HL-60/S4 (cell line): Measurements from ENCODE around the gene COMMD1.

Source experiments
- in situ Hi-C: fragments of 300-500 bp; cut with MboI; formaldehyde crosslinking; loops from 2 replicates; pipeline ENCODE4 v1.14.3; 2022; ENCODE audit warnings: low sequenced_read_pairs

Gene COMMD1

DNA sequence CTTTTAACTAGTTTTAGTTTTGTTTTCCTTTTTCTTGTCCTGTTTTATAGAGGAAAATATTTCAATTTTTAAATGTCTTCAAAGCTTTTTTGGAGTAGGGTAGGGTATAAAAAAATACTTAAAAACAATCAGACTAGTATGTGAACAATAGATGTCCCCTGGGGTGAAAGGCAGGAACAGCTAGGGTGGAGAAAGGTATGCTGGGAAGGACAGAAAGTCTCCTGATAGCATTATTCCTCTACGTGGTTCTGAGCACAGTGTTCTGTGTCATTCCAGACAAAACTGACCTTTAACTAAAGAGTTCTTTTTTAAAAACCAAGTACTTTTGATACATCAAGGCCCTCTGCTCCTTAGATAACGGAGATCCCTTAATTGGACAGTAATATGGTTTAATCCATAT, 258.4 kb downstream of the COMMD1 start:
- in situ Hi-C loops = no loop called here

DNA sequence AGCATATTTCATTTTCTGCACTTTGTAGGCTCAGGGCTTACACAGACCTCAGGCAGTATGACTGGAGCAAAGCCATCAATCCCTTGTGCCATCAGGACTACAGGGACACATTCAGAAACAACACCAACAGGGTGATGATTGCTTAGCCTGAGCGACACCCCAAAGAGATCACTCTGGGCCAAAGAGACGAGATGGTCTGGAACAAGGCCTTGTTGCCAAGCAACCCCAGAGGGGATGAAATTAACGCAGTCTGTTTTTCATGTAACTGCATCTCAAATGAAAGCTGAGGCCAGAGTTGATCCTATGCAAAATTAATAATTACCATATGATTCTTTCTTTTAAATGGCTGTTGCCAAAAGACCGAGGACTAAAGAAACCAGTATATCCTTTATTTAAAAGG, 270.3 kb downstream of the COMMD1 start:
- in situ Hi-C loops = no loop called here

DNA sequence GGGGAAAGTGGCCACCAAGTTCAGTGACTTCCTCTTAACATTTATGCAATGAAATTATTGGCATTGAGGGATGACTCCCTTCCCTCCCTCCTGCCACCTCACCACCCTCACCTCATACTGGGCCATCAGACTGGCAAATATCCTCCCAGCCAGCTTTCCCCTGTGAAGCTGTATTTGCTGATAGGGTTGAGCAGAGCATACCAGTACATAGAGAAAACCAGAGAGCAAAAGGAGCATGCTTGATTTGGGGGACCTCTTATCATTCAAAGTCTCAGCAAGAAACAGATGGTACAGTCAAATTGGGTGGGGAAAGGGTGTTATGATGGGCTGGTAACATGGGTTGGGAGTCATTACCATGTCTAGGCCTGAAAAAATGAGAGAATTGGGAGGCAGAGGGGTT, 271.3 kb downstream of the COMMD1 start:
- in situ Hi-C loops = no loop called here

DNA sequence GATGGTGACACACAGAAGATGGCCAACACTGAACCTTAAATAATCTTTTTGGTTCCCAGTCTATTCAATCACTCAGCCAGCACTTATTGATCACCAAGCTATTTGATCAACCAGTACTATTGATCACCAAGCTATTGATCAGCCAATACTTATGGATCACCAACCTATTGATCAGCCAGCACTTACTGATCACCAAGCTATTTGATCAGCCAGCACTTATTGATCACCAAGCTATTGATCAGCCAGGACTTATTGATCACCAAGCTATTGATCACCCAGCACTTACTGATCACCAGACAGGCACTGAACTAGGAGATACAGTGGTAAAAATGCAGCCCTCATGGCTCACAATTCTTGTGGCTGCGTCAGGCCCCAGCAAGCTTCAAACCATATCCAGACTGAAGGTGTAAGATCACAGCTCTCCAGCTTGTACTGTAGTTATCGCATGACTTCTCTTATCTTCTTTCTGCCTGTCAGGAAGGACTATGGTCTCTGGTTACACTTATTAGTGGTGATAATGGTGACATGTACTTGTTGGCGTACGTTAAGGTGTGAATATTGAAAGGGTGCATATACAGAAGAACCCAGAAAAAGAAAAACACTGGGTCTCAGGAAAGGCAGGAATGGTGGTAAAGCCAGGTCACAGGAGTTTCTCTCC, 272.0 kb downstream of the COMMD1 start:
- in situ Hi-C loops = no loop called here

DNA sequence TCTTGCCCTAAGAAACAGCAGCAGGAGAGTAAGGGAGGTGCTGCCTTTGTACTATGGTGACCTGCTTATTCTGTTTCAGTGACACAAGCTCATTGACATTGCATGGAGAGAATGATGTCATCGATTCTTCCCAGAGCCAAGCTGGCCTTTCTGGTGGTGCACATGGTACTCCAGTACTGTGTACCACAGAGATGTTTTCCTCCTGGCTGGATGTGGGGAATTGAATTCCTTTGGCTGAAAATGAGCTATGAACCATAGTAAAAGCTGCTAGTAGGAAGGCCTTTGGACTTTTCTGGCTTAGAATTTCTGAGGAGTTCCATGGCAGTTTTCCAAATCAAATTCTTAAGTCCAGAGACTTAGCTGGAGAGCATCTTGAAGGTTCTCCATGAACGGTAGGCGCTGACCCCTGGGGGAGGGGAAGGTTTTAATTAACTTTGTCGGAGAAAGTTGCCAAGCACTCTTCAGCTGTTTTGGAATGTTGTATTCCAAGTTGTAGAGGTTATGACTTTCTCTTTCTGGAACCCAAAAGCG, 273.3 kb downstream of the COMMD1 start:
- in situ Hi-C loops = no loop called here

DNA sequence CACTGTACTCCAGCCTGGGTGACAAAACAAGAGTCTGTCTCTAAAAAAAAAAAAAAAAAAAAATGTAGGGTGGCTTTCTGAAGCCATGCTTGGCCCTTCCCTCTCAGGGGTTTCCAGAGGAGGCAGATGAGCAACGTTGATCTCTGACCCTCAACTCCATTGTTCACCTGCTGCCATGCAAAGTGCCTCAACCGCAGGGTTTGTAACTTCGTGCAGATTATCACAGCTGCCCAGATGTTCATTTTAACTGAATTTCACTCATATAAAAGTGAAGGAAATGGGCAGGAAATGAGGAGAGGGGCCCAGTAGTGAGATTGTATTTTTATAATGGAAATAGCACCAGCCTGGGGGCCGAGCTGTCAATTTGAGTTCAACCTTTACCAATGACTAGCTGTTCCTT, 275.5 kb downstream of the COMMD1 start:
- in situ Hi-C loops = no loop called here

DNA sequence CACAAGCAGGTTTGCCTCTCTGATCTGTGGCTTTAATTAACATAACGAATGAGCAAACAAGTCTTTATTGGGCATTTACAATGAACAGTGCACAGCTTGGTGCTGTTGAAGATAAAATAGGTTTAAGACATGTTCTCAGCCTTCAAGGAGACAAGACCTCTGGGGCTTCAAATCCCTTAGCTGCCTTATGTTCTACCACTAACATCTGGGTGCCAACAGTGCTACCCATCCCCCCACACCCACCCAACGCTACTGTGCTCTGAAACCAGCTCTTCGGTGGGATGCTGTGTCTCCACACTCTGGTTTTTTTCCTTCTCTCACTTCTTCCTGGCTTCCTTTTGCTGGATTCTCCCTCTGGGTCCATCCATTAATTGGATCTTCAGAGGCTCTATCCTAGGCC, 276.4 kb downstream of the COMMD1 start:
- in situ Hi-C loops = no loop called here

DNA sequence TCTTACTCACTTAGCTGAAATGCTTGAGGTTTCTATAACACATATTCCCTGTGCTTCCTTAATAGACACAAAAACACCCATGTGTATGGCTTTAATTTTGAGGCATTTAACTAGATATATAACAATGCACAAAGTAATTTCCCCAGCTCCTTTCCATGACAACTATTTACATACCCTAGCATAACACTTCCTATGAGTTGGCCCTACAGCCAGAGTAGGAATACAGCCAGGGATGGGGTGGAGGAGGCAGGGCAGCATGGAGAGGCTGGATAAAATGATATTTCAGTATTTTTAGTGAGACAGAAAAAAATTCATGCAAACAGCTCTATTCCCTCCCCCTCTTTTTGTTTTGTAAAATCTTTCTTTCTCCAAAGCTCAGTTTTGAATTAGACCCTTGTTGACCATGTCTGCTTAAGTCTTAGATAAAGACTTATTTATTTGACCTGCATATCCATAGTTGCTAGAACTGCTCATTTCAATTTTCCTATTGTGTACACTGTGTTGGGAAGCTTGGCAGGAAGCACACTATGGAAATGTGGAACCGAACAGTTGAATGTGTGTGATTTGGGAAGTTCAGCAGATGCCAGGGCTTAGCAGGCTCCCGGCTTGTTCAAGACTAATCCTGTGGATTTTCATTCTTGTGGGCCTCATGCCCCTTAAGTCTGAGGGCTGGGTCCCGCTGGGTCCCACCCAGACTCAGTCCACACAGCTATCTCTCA, 279.2 kb downstream of the COMMD1 start:
- in situ Hi-C loops = no loop called here
